HCT116 (cell line): Measurements from ENCODE around the gene NBPF26. TPM values are rescaled to one million over a fixed set of nuclear protein-coding genes. Genes with fewer than 3 reads are reported as not detected.
"Not testable (repeated sequence)": the region's sequence is repeated elsewhere in the genome, so short reads cannot be mapped to it uniquely, and the experiment has no call there.

Experiments used
- ATAC-seq: fragments of 200-7000 bp; cut with Tn5 transposase; 2 replicates; pipeline ENCODE4 v1.9.1; 2020; ENCODE audit warnings: mild to moderate bottlenecking, moderate library complexity
- BruUV-seq: library from RNA; stranded (reverse); fragments of 400-500 nt; replicated peaks from 2 replicates; lab custom pipeline; 2021; lab: Mats Ljungman, UMichigan
- CTCF ChIA-PET: fragments of 300-600 bp; sonication (Branson Sonifier 250); formaldehyde crosslinking; loops from one replicate; lab custom pipeline; 2021; ENCODE audit warnings: antibody characterized with exemption; lab: Charles Lee
- POLR2A ChIA-PET: fragments of 300-600, 350-600 bp; sonication (Branson Sonifier 250); formaldehyde crosslinking; loops from one replicate; lab custom pipeline; 2021; ENCODE audit warnings: antibody characterized with exemption; lab: Charles Lee
- RAD21 ChIA-PET, 2 experiments: fragments of 300-600 bp; sonication (Branson Sonifier 250); formaldehyde crosslinking; loops; one replicate each; lab custom pipeline; 2023; ENCODE audit warnings: low total read pairs in 2 of 2; ENCODE audit not compliant: uncharacterized antibody in 2 of 2, unreplicated experiment in 2 of 2, low non-redundant PET in 1 of 2; lab: Charles Lee
- DNase-seq: peaks from one replicate; pipeline ENCODE4 v3.0.0-alpha.2; 2010; ENCODE audit warnings: low read depth, low spot score
- H2AFZ ChIP-seq: fragments of 200-600 bp; shearing (Covaris generic), sonication (generic); 2 replicates; pipeline ENCODE4 v1.6.1; 2017; ENCODE audit warnings: low read depth, mixed run types, mixed read lengths, antibody characterized with exemption, low read length; ENCODE audit not compliant: poor library complexity, severe bottlenecking
- H3K27ac ChIP-seq: 2 replicates; pipeline ENCODE4 v1.5.1; 2012; ENCODE audit warnings: low read depth, low read length
- H3K27me3 ChIP-seq: fragments of 200-600 bp; sonication (generic); 2 replicates; pipeline ENCODE4 v1.6.1; 2016; ENCODE audit warnings: mixed run types, low read length, mixed read lengths; ENCODE audit not compliant: insufficient read depth
- H3K36me3 ChIP-seq, 2 experiments: fragments of 200-500 bp in 1 of 2; fragments of 200-600 bp in 1 of 2; sonication (Bioruptor generic) in 1 of 2; sonication (generic) in 1 of 2; 2 replicates each; pipeline versions ENCODE4 v1.5.1 to v1.6.1; 2014 to 2016; ENCODE audit warnings: low read length in 2 of 2, inconsistent platforms in 1 of 2, mixed read lengths in 1 of 2, mixed run types in 1 of 2; ENCODE audit not compliant: insufficient read depth in 2 of 2, control insufficient read depth in 1 of 2
- H3K4me1 ChIP-seq, 2 experiments: fragments of 200-600 bp in 1 of 2; sonication (generic) in 1 of 2; 2 replicates each; pipeline versions ENCODE4 v1.5.1 to v1.6.1; 2012 to 2017; ENCODE audit warnings: low read length in 2 of 2, inconsistent platforms in 1 of 2, mild to moderate bottlenecking in 1 of 2, mixed read lengths in 1 of 2, mixed run types in 1 of 2, moderate library complexity in 1 of 2; ENCODE audit not compliant: insufficient read depth in 2 of 2, control insufficient read depth in 1 of 2
- H3K4me2 ChIP-seq: fragments of 200-600 bp; sonication (generic); 2 replicates; pipeline ENCODE4 v1.6.1; 2017; ENCODE audit warnings: mixed run types, low read length, mixed read lengths
- H3K4me3 ChIP-seq, 2 experiments: fragments of 200-600 bp in 1 of 2; sonication (generic) in 1 of 2; replicated peaks in 1 of 2; 2 replicates each; pipeline ENCODE4 v1.5.1; 2011 to 2016; ENCODE audit warnings: low read length in 2 of 2, control low read depth in 1 of 2, low read depth in 1 of 2, mild to moderate bottlenecking in 1 of 2, mixed read lengths in 1 of 2, mixed run types in 1 of 2
- H3K79me2 ChIP-seq: fragments of 200-600 bp; sonication (generic); 2 replicates; pipeline ENCODE4 v1.6.1; 2017; ENCODE audit warnings: mild to moderate bottlenecking, mixed run types, low read length, moderate library complexity, mixed read lengths; ENCODE audit not compliant: insufficient read depth
- H3K9ac ChIP-seq: fragments of 200-600 bp; sonication (generic); 2 replicates; pipeline ENCODE4 v1.6.1; 2016; ENCODE audit warnings: low read length, mixed read lengths
- H3K9me2 ChIP-seq: fragments of 200-600 bp; sonication (generic), shearing (Covaris generic); 2 replicates; pipeline ENCODE4 v1.6.1; 2017; ENCODE audit warnings: mixed run types, mild to moderate bottlenecking, moderate library complexity; ENCODE audit not compliant: insufficient read depth
- H3K9me3 ChIP-seq, 2 experiments: fragments of 200-500 bp in 1 of 2; fragments of 200-600 bp in 1 of 2; sonication (Bioruptor generic) in 1 of 2; sonication (generic) in 1 of 2; 2 replicates each; pipeline ENCODE4 v1.6.1; 2014 to 2017; ENCODE audit warnings: low read length in 2 of 2, mixed read lengths in 2 of 2, inconsistent platforms in 1 of 2, low read depth in 1 of 2, mild to moderate bottlenecking in 1 of 2, mixed run types in 1 of 2, moderate library complexity in 1 of 2; ENCODE audit not compliant: control insufficient read depth in 1 of 2, insufficient read depth in 1 of 2
- H4K20me1 ChIP-seq: fragments of 200-600 bp; sonication (generic), shearing (Covaris generic); 2 replicates; pipeline ENCODE4 v1.6.1; 2017; ENCODE audit warnings: mixed run types, mild to moderate bottlenecking, moderate library complexity; ENCODE audit not compliant: insufficient read depth
- intact Hi-C: fragments of 100-400 bp; cut with micrococcal nuclease; formaldehyde crosslinking; loops from 2 replicates; pipeline ENCODE4 v1.10.0; 2022
- total RNA-seq: library from RNA; stranded (reverse); gene quantifications from one replicate; pipeline ENCODE4 v1.2.1, GENCODE V29; 2021; ENCODE audit not compliant: unreplicated experiment

The NBPF26 gene
- total RNA-seq, 1 experiment from 2014 or later = 15.8 TPM

DNA sequence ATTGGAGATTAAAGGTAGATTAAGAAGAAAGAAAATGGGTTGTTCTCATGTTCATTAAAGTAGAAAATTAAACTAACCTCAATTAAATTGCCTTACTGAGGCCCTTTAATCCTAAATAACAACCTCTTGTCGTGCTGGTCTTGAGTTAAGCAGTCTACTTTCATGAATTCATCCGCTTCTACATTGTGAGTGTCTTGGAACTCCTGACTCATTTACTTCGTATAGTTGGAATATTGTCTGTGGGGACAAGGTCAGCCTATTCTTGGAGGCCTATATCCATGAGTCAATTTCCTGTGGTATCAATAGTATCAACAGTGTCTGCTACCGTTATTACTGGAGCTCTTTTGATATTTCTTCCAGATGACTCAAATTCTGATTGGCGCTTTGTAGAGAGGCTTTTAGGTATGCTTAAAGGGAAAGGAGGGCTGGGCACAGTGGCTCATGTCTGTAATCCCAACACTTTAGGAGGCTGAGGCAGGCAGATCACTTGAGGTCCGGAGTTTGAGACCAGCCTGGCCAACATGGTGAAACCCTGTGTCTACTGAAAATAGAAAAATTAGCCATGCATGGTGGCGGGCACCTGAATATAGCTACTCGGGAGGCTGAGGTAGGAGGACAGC is 136.0 kb downstream of the NBPF26 start:
- ATAC-seq, H3K36me3 ChIP-seq, H3K4me1 ChIP-seq, RAD21 ChIA-PET, H3K9me3 ChIP-seq, H4K20me1 ChIP-seq, H3K9me2 ChIP-seq, H3K4me3 ChIP-seq, POLR2A ChIA-PET, intact Hi-C loops, H2AFZ ChIP-seq, H3K27ac ChIP-seq, DNase-seq, CTCF ChIA-PET, BruUV-seq, H3K4me2 ChIP-seq, H3K79me2 ChIP-seq, H3K9ac ChIP-seq, H3K27me3 ChIP-seq: not testable (repeated sequence)

DNA sequence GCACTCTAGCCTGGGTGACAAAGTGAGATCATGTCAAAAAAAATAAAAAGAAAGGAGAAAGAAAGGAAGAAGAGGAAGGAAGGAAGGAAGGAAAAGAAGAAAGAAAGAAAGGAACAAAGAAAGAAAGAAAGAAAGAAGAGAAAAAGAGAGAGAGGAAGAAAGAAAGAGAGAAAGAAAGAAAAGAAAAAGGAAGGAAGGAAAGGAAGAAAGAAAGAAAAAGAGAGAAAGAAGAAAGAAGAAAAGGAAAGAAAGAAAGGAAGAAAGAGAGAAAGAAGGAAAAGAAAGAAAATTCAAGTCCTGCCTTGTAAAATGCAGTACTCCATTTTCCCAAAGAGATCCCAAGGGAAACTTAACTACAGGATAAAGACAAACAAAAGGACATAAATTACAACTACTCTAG is 154.5 kb downstream of the NBPF26 start:
- H3K4me3 ChIP-seq, H3K4me2 ChIP-seq, H4K20me1 ChIP-seq, H2AFZ ChIP-seq, H3K27ac ChIP-seq, H3K9ac ChIP-seq, BruUV-seq, H3K79me2 ChIP-seq, H3K27me3 ChIP-seq, H3K36me3 ChIP-seq, ATAC-seq, DNase-seq, H3K4me1 ChIP-seq, H3K9me3 ChIP-seq, CTCF ChIA-PET, POLR2A ChIA-PET, RAD21 ChIA-PET, H3K9me2 ChIP-seq, intact Hi-C loops: not testable (repeated sequence)

DNA sequence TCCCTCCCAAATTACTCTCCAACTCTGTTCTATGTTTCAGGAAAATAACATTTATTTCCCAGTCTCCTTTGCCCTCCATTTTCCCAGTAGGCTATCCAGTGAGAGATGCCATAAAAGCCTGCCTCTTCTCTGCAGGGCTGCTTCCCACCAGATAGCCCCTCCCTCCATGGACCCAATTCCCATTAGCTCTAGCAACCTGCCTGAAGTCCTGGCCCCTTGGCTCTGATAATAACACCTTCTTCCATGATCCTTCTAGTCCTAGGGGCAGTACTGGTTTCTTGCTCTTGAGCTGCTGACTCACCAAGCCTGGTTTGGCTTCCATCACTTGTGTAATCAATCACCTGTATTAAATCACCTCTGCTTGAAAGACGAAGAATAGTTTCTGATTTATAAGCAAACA is 156.3 kb downstream of the NBPF26 start:
- H3K4me1 ChIP-seq, H3K9me2 ChIP-seq, DNase-seq, H3K27me3 ChIP-seq, H3K4me3 ChIP-seq, H3K9ac ChIP-seq, H2AFZ ChIP-seq, ATAC-seq, CTCF ChIA-PET, BruUV-seq, POLR2A ChIA-PET, H3K9me3 ChIP-seq, intact Hi-C loops, H4K20me1 ChIP-seq, H3K27ac ChIP-seq, RAD21 ChIA-PET, H3K36me3 ChIP-seq, H3K4me2 ChIP-seq, H3K79me2 ChIP-seq: not testable (repeated sequence)

DNA sequence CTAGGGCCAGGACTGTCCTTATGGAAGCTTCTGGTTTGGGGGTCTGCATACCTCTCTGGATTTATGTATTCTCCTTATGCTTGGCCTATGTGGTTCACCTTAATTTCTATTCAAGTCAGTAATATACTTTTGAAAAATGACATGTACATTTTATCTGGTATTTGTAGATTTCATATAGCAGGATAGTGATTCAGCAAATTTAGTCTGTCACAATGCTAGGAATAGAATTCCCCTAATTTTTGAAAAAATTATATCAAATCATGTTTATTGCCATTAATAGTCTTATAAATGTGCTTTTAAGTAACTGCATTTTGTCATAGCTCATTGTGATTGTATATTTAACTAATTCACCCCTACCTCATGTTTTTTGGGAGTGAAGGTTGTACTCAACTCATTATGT is 158.2 kb downstream of the NBPF26 start:
- DNase-seq, H3K4me3 ChIP-seq, H3K27me3 ChIP-seq, RAD21 ChIA-PET, H3K9ac ChIP-seq, H3K9me2 ChIP-seq, H3K79me2 ChIP-seq, POLR2A ChIA-PET, H3K27ac ChIP-seq, H3K9me3 ChIP-seq, H3K4me1 ChIP-seq, H4K20me1 ChIP-seq, H3K36me3 ChIP-seq, ATAC-seq, CTCF ChIA-PET, H2AFZ ChIP-seq, H3K4me2 ChIP-seq, intact Hi-C loops, BruUV-seq: not testable (repeated sequence)
